K562 (cell line): ENCODE measurements around the gene CHST8. TPM values are rescaled to one million over a fixed set of nuclear protein-coding genes. Genes with fewer than 3 reads are reported as not detected.

Experiments used
- ATAC-seq: fragments of 200-7000 bp; cut with Tn5 transposase; 3 replicates; pipeline ENCODE4 v1.9.1; 2020; ENCODE audit warnings: moderate library complexity
- BruUV-seq: library from RNA; stranded (reverse); fragments of 400-500 nt; replicated peaks from 2 replicates; lab custom pipeline; 2021; lab: Mats Ljungman, UMichigan
- CTCF ChIA-PET: fragments of 300-600 bp; formaldehyde crosslinking; extraction: SDS; loops from one replicate; lab custom pipeline; 2021; ENCODE audit warnings: low intra/inter-chr PET ratio; lab: Yijun Ruan, JAX
- POLR2A ChIA-PET: fragments of 300-600, 350-650 bp; sonication (Branson Sonifier 250); formaldehyde crosslinking; extraction: SDS; loops from one replicate; lab custom pipeline; 2021; ENCODE audit warnings: antibody characterized with exemption, inconsistent platforms; lab: Yijun Ruan, JAX
- DNase-seq, 4 experiments: peaks; one replicate each; pipeline versions ENCODE4 v3.0.0 to v3.0.0-alpha.2; 2011 to 2018; ENCODE audit warnings: low spot score in 3 of 4, mixed read lengths in 3 of 4; ENCODE audit errors: extremely low read depth in 1 of 4
- FAIRE-seq: peaks from 2 replicates; lab custom pipeline; 2011; peaks lifted over from hg19 to GRCh38; lab: Jason Lieb, UNC
- H2AFZ ChIP-seq: 2 replicates; pipeline ENCODE4 v1.6.0; 2011; ENCODE audit warnings: low read depth, low read length, control low read depth, inconsistent platforms
- H3K27ac ChIP-seq: fragments of 200-600 bp; 3 replicates; pipeline ENCODE4 v1.8.0; 2011; ENCODE audit warnings: low read depth, mild to moderate bottlenecking, control low read depth, inconsistent platforms, low read length, moderate library complexity, mixed read lengths; ENCODE audit errors: extremely low read depth
- H3K27me3 ChIP-seq, 2 experiments: fragments of 300-600 bp in 1 of 2; 2 replicates in 1 of 2; 3 replicates in 1 of 2; pipeline versions ENCODE4 v1.6.0 to v1.8.0; 2011; ENCODE audit warnings: inconsistent platforms in 2 of 2, low read length in 2 of 2, mild to moderate bottlenecking in 1 of 2, mixed read lengths in 1 of 2, moderate library complexity in 1 of 2; ENCODE audit not compliant: control insufficient read depth in 2 of 2, insufficient read depth in 2 of 2
- H3K36me3 ChIP-seq: fragments of 300-600 bp; 3 replicates; pipeline ENCODE4 v1.8.0; 2011; ENCODE audit warnings: mild to moderate bottlenecking, low read length, inconsistent platforms; ENCODE audit not compliant: control insufficient read depth, insufficient read depth
- H3K4me1 ChIP-seq, 2 experiments: fragments of 200-600 bp in 1 of 2; replicated peaks in 1 of 2; 2 replicates in 1 of 2; 3 replicates in 1 of 2; pipeline versions ENCODE4 v1.5.1 to v1.8.0; 2011; ENCODE audit warnings: inconsistent platforms in 2 of 2, low read length in 2 of 2, mild to moderate bottlenecking in 1 of 2, mixed read lengths in 1 of 2, moderate library complexity in 1 of 2; ENCODE audit not compliant: control insufficient read depth in 2 of 2, insufficient read depth in 2 of 2
- H3K4me2 ChIP-seq: 2 replicates; pipeline ENCODE4 v1.6.1; 2011; ENCODE audit warnings: low read length, control low read depth, inconsistent platforms, mixed read lengths; ENCODE audit not compliant: insufficient read depth
- H3K4me3 ChIP-seq: fragments of 200-600 bp; sonication (generic), shearing (Covaris generic); 2 replicates; pipeline ENCODE4 v1.5.1; 2016; ENCODE audit warnings: control low read depth, inconsistent platforms
- H3K79me2 ChIP-seq: fragments of 200-600 bp; 3 replicates; pipeline ENCODE4 v1.8.0; 2011; ENCODE audit warnings: low read length, inconsistent platforms; ENCODE audit not compliant: control insufficient read depth, insufficient read depth
- H3K9ac ChIP-seq, 2 experiments: 2 replicates each; pipeline versions ENCODE4 v1.6.0 to v1.6.1; 2011; ENCODE audit warnings: low read depth in 2 of 2, low read length in 2 of 2, control low read depth in 1 of 2, inconsistent platforms in 1 of 2, mild to moderate bottlenecking in 1 of 2, mixed read lengths in 1 of 2; ENCODE audit not compliant: insufficient read depth in 1 of 2
- H3K9me1 ChIP-seq: one replicate; pipeline ENCODE4 v1.6.0; 2011; ENCODE audit warnings: inconsistent platforms, mild to moderate bottlenecking, low read length, moderate library complexity; ENCODE audit not compliant: control insufficient read depth, insufficient read depth
- H3K9me3 ChIP-seq: replicated peaks from 2 replicates; pipeline ENCODE4 v1.5.1; 2011; ENCODE audit warnings: low read depth, low read length, inconsistent platforms; ENCODE audit not compliant: control insufficient read depth, insufficient read depth
- H4K20me1 ChIP-seq: replicated peaks from 2 replicates; pipeline ENCODE4 v1.6.1; 2011; ENCODE audit warnings: low read length, inconsistent platforms, mixed read lengths; ENCODE audit not compliant: control insufficient read depth, insufficient read depth
- DIDO1 ChIP-seq: fragments of 450-650 bp; IDR thresholded peaks from 2 replicates; pipeline ENCODE4 v1.6.1; 2016; ENCODE audit warnings: low read depth, missing biosample characterization, missing genetic modification characterization
- HLTF ChIP-seq: fragments of 450-650 bp; IDR thresholded peaks from 2 replicates; pipeline ENCODE4 v1.6.1; 2016
- HNRNPUL1 ChIP-seq: fragments of 200-400 bp; formaldehyde crosslinking; IDR thresholded peaks from 2 replicates; pipeline ENCODE4 v1.6.1; 2017; ENCODE audit warnings: low read length
- MECOM ChIP-seq: fragments of 250-450 bp; sonication (Bioruptor Pico); IDR thresholded peaks from 2 replicates; pipeline ENCODE4 v1.8.0; 2022; ENCODE audit warnings: inconsistent platforms
- NBN ChIP-seq: fragments of 450-650 bp; IDR thresholded peaks from 2 replicates; pipeline ENCODE4 v1.6.1; 2016; ENCODE audit warnings: low read depth, mild to moderate bottlenecking
- PHF21A ChIP-seq: fragments of 450-650 bp; IDR thresholded peaks from 2 replicates; pipeline ENCODE4 v1.6.1; 2017; ENCODE audit warnings: low read depth, borderline replicate concordance
- U2AF2 ChIP-seq: fragments of 200-400 bp; formaldehyde crosslinking; optimal IDR thresholded peaks from 2 replicates; pipeline ENCODE3; 2017; ENCODE audit warnings: low read depth, mild to moderate bottlenecking, low read length
- ZNF253 ChIP-seq: fragments of 250-450 bp; sonication (Bioruptor Pico); conservative IDR thresholded peaks from 2 replicates; pipeline ENCODE4 v1.6.1; 2021; ENCODE audit warnings: mild to moderate bottlenecking
- WGBS: fragments of 100-300 bp; shearing (Covaris generic); methylation state at CpG from one replicate; pipeline ENCODE4 v1.1.6; 2016; ENCODE audit warnings: low coverage, mixed read lengths; ENCODE audit not compliant: insufficient coverage; ENCODE audit errors: missing lambda C conversion rate; 5-methylcytosine and 5-hydroxymethylcytosine counted together
- in situ Hi-C: fragments of 300-500 bp; cut with MboI; formaldehyde crosslinking; loops from 4 replicates; pipeline ENCODE4 v1.15.0; 2018; ENCODE audit warnings: inconsistent platforms, mixed read lengths
- intact Hi-C: fragments of 100-400 bp; cut with micrococcal nuclease; formaldehyde crosslinking; loops from 2 replicates; pipeline ENCODE4 v1.14.2; 2022
- polyA plus RNA-seq, 8 experiments: library from polyadenylated mRNA; depleted of rRNA in 4 of 8; stranded (reverse) in 5 of 8; unstranded in 3 of 8; fragments of >200 nt; fragmentation: Nextera tagmentation in 2 of 8; fragmentation: Illumina TruSeq in 1 of 8; extraction: Ambion mirVana in 2 of 8; extraction: Trizol in 1 of 8; gene quantifications; 2 replicates each; pipeline versions ENCODE4 v1.2.1 to v1.2.3, GENCODE V29; 2011 to 2014; ENCODE audit warnings: inconsistent platforms in 1 of 8, missing spikeins in 1 of 8
- total RNA-seq, 7 experiments: library from RNA; depleted of rRNA in 6 of 7; stranded (reverse); fragments of >200 nt in 6 of 7; fragmentation: Illumina TruSeq in 2 of 7; extraction: Trizol in 2 of 7; gene quantifications; 2 replicates each; pipeline versions ENCODE4 v1.2.1 to v1.2.3, GENCODE V29; 2011 to 2021; ENCODE audit warnings: low replicate concordance in 1 of 7
- TF ChIP-seq, protein P1 (sequence below), 2 experiments: fragments of 450-650 bp in 1 of 2; IDR thresholded peaks; 2 replicates each; pipeline ENCODE4 v1.6.1; 2011 to 2017; ENCODE audit warnings: low read depth in 2 of 2, antibody characterized with exemption in 1 of 2, borderline replicate concordance in 1 of 2, low read length in 1 of 2, mild to moderate bottlenecking in 1 of 2, mixed read lengths in 1 of 2; ENCODE audit not compliant: control insufficient read depth in 1 of 2

CHST8 gene
- total and polyA plus RNA-seq, 9 of the 15 experiments (the other 6 are each of a cell fraction or from before 2014, with no cell fraction given), result 0.11 TPM; not detected in 8

DNA sequence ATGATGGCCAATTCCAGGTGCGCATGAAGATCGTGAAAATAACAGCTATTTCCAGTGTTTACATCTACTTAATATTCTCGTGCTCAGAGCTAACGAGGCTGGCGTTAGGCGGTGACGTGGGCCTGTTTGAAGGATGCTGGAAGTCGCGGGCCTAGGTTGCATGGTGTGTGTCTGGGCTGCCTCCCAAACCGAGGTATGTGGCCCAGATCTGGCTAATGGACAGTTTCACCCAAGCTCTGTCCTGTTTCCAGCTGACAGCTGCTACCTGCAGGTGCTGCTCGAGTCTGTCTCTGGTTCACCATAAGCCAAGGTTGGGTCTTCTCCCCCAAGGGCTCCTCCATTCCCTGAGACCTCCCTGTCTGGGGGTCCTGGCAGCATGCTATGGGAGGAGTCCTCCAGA is 134.4 kb downstream of the CHST8 start:
- FAIRE-seq, result no peak
- WGBS, result 3% methylated on average over 11 of the region's 11 CpGs

More for the DNA sequence above, 134.4 kb downstream of the CHST8 start:
- Histone ChIP-seq H4K20me1 (no peaks in the 10 kb centered on the region; the same call in 1 of the 2 replicates), H3K36me3 (no peaks in the 10 kb centered on the region), H2AFZ (no peak overlapping the region), H3K79me2 (no peaks in the 10 kb centered on the region), H3K27me3 (peaks cover 2 to 38% of the 10 kb centered on the region in 2 experiments; a peak in 4 of 5 replicates), H3K4me2 (no peak overlapping the region), H3K9ac (no peak overlapping the region), H3K9me3 (no peaks in the 10 kb centered on the region), H3K9me1 (no peaks in the 10 kb centered on the region), H3K4me1 (no peaks in the 10 kb centered on the region), H3K27ac (no peak overlapping the region), H3K4me3 (no peak overlapping the region)
- ChIA-PET POLR2A (no interaction called here), CTCF (no interaction called here)
- DNase-seq (no peak), ATAC-seq (no peak)
- in situ Hi-C loops (no loop called here), intact Hi-C loops (no loop called here)
- no TSS peak for BruUV-seq
- TF ChIP-seq PHF21A, result no peak
- TF ChIP-seq U2AF2, result no peak
- TF ChIP-seq DIDO1 (tag), result no peak
- TF ChIP-seq, protein P1, sequence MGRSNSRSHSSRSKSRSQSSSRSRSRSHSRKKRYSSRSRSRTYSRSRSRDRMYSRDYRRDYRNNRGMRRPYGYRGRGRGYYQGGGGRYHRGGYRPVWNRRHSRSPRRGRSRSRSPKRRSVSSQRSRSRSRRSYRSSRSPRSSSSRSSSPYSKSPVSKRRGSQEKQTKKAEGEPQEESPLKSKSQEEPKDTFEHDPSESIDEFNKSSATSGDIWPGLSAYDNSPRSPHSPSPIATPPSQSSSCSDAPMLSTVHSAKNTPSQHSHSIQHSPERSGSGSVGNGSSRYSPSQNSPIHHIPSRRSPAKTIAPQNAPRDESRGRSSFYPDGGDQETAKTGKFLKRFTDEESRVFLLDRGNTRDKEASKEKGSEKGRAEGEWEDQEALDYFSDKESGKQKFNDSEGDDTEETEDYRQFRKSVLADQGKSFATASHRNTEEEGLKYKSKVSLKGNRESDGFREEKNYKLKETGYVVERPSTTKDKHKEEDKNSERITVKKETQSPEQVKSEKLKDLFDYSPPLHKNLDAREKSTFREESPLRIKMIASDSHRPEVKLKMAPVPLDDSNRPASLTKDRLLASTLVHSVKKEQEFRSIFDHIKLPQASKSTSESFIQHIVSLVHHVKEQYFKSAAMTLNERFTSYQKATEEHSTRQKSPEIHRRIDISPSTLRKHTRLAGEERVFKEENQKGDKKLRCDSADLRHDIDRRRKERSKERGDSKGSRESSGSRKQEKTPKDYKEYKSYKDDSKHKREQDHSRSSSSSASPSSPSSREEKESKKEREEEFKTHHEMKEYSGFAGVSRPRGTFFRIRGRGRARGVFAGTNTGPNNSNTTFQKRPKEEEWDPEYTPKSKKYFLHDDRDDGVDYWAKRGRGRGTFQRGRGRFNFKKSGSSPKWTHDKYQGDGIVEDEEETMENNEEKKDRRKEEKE (IDR thresholded peaks at IDR 0.05; ENCODE audit: borderline replicate concordance in 1 of 2, control insufficient read depth in 1 of 2, low read depth in 2 of 2, low read length in 1 of 2), result no peak
- TF ChIP-seq HLTF, result no peak
- no peak for TF ChIP-seq NBN
- no peak for TF ChIP-seq HNRNPUL1
- TF ChIP-seq MECOM (CRISPR knock-in tag), result no peak
- TF ChIP-seq ZNF253, result no peak
